ENCODE measurements around the gene NRIP1. TPM values are rescaled to one million over a fixed set of nuclear protein-coding genes. Genes with fewer than 3 reads are reported as not detected.
A peak's percentile ranks its signal among the peaks of the same experiment; 100 is the strongest.
"Not testable (repeated sequence)": the region's sequence is repeated elsewhere in the genome, so short reads cannot be mapped to it uniquely, and the experiment has no call there.

NRIP1 gene
- polyA plus RNA-seq, 3 donors: 4.3 to 28.2 (median 23.5) TPM

- no peak overlapping the region for H3K4me2 ChIP-seq (replicated peaks; ENCODE audit: extremely low read depth, low read length, poor library complexity, severe bottlenecking)
- no peak overlapping the region for H3K9ac ChIP-seq (ENCODE audit: insufficient read depth, low read length, poor library complexity, severe bottlenecking)
- Mint-ChIP-seq H3K4me3 (no peak overlapping the region), H3K9me3 (peaks cover 0 to 2% (median 0%) of the 10 kb centered on the region in 7 donors), H3K27ac (no peak overlapping the region), H3K36me3 (peaks cover 32 to 35% of the 10 kb centered on the region in 2 donors), H3K4me1 (peaks cover 17% of the 10 kb centered on the region), H3K27me3 (ENCODE audit: low read depth in 3 of 3) (no peaks in the 10 kb centered on the region)
- no peak overlapping the region for H3K27ac ChIP-seq (ENCODE audit: low read depth in 1 of 2, low read length in 2 of 2)
- TF ChIP-seq CTCF (IDR thresholded peaks at IDR 0.05): no peak
- H3K4me1 ChIP-seq (ENCODE audit: control insufficient read depth in 1 of 2, insufficient read depth in 2 of 2, low read length in 2 of 2): peaks cover under 1 to 10% of the 10 kb centered on the region in 2 donors
- H3K79me2 ChIP-seq (ENCODE audit: insufficient read depth, low read length): peaks cover 91% of the 10 kb centered on the region
- DNase-seq: no peak
- peaks cover 85% of the 10 kb centered on the region for H4K20me1 ChIP-seq (ENCODE audit: insufficient read depth, low read length)
- WGBS (ENCODE audit: insufficient coverage): no CpG with 5 or more reads among the region's 2 CpGs
- no peaks in the 10 kb centered on the region for H3K27me3 ChIP-seq (ENCODE audit: control insufficient read depth in 2 of 2, insufficient read depth in 2 of 2, low read length in 2 of 2)
- H2AFZ ChIP-seq (ENCODE audit: insufficient read depth, low read depth, low read length, poor library complexity, severe bottlenecking): no peak overlapping the region
- H3K36me3 ChIP-seq (replicated peaks in 1 of 2; ENCODE audit: control insufficient read depth in 1 of 2, insufficient read depth in 2 of 2, low read length in 2 of 2): peaks cover 3 to 40% of the 10 kb centered on the region in 2 donors
- no peak overlapping the region for H3K4me3 ChIP-seq (replicated peaks in 1 of 3; ENCODE audit: low read depth in 2 of 3, low read length in 3 of 3)
- no peaks in the 10 kb centered on the region for H3K9me3 ChIP-seq (replicated peaks in 1 of 2; ENCODE audit: control insufficient read depth in 1 of 2, insufficient read depth in 1 of 2, low read length in 2 of 2)
- intact Hi-C loops (cut with micrococcal nuclease): no loop called here
These were observed 30.5 kb downstream of the NRIP1 start for GRCh38 chr21:15034126-15034853.

DNA sequence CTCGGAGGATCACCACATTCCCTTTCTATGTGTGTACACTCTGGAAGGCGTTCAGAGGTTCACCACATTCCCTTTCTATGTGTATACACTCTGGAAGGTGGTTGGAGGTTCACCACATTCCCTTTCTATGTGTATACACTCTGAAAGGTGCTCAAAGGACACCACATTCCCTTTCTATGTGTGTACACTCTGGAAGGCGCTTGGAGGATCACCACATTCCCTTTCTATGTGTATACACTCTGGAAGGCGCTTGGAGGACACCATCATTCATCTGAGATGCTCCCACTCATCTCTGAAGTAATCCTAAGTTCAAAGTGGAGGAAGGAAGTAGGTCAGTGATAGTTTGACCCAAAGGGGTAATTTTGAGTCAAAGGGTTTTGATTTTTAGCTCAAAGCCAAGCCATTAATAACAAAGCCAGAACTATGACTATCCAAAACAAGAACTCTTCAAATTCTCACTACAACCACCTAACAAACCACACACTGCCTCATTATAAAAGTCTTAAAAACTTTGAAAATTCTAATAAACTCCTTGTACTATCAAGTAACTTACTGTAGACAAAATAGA lies 32.9 kb downstream of the NRIP1 start:
- Histone ChIP-seq H3K9me3 (replicated peaks in 1 of 2; ENCODE audit: control insufficient read depth in 1 of 2, insufficient read depth in 1 of 2, low read length in 2 of 2) (no peaks in the 10 kb centered on the region), H3K27me3 (ENCODE audit: control insufficient read depth in 2 of 2, insufficient read depth in 2 of 2, low read length in 2 of 2) (no peaks in the 10 kb centered on the region), H3K27ac (ENCODE audit: low read depth in 1 of 2, low read length in 2 of 2) (no peak overlapping the region), H2AFZ (ENCODE audit: insufficient read depth, low read depth, low read length, poor library complexity, severe bottlenecking) (no peak overlapping the region), H4K20me1 (ENCODE audit: insufficient read depth, low read length) (peaks cover 87% of the 10 kb centered on the region), H3K36me3 (replicated peaks in 1 of 2; ENCODE audit: control insufficient read depth in 1 of 2, insufficient read depth in 2 of 2, low read length in 2 of 2) (peaks cover 3 to 23% of the 10 kb centered on the region in 2 donors), H3K79me2 (ENCODE audit: insufficient read depth, low read length) (peaks cover 88% of the 10 kb centered on the region), H3K4me1 (ENCODE audit: control insufficient read depth in 1 of 2, insufficient read depth in 2 of 2, low read length in 2 of 2) (peaks cover 9 to 31% of the 10 kb centered on the region in 2 donors), H3K4me2 (replicated peaks; ENCODE audit: extremely low read depth, low read length, poor library complexity, severe bottlenecking) (no peak overlapping the region), H3K9ac (ENCODE audit: insufficient read depth, low read length, poor library complexity, severe bottlenecking) (no peak overlapping the region), H3K4me3 (replicated peaks in 1 of 3; ENCODE audit: low read depth in 2 of 3, low read length in 3 of 3) (no peak overlapping the region)
- whole genome bisulfite sequencing (ENCODE audit: insufficient coverage): no CpG with 5 or more reads among the region's 4 CpGs
- TF ChIP-seq CTCF (IDR thresholded peaks at IDR 0.05): no peak
- DNase-seq: no peak
- Mint-ChIP-seq H3K27me3 (ENCODE audit: low read depth in 3 of 3) (no peaks in the 10 kb centered on the region), H3K4me3 (no peak overlapping the region), H3K36me3 (peaks cover 26% of the 10 kb centered on the region in 2 donors), H3K27ac (peak overlapping the region in 1 of 7 donors; percentile 32), H3K9me3 (peaks cover 0 to 4% (median 0%) of the 10 kb centered on the region in 7 donors), H3K4me1 (peaks cover 25% of the 10 kb centered on the region)
- intact Hi-C loops (cut with micrococcal nuclease): no loop called here

DNA sequence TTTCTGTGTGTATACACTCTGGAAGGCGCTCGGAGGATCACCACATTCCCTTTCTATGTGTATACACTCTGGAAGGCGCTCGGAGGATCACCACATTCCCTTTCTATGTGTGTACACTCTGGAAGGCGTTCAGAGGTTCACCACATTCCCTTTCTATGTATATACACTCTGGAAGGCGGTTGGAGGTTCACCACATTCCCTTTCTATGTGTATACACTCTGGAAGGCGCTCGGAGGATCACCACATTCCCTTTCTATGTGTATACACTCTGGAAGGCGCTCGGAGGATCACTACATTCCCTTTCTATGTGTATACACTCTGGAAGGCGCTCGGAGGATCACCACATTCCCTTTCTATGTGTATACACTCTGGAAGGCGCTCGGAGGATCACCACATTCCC lies 33.4 kb downstream of the NRIP1 start:
- DNase-seq; H3K27me3 Mint-ChIP-seq (ENCODE audit: low read depth in 3 of 3); H3K4me3 ChIP-seq (replicated peaks in 1 of 3; ENCODE audit: low read depth in 2 of 3, low read length in 3 of 3); intact Hi-C loops (cut with micrococcal nuclease); H3K9me3 Mint-ChIP-seq; H2AFZ ChIP-seq (ENCODE audit: insufficient read depth, low read depth, low read length, poor library complexity, severe bottlenecking); H3K27me3 ChIP-seq (ENCODE audit: control insufficient read depth in 2 of 2, insufficient read depth in 2 of 2, low read length in 2 of 2); H3K9ac ChIP-seq (ENCODE audit: insufficient read depth, low read length, poor library complexity, severe bottlenecking); H3K4me3 Mint-ChIP-seq; H3K9me3 ChIP-seq (replicated peaks in 1 of 2; ENCODE audit: control insufficient read depth in 1 of 2, insufficient read depth in 1 of 2, low read length in 2 of 2); H3K4me2 ChIP-seq (replicated peaks; ENCODE audit: extremely low read depth, low read length, poor library complexity, severe bottlenecking); H3K27ac ChIP-seq (ENCODE audit: low read depth in 1 of 2, low read length in 2 of 2); H3K27ac Mint-ChIP-seq: not testable (repeated sequence)
- Mint-ChIP-seq H3K36me3 (peaks cover 28% of the 10 kb centered on the region in 2 donors), H3K4me1 (peaks cover 22% of the 10 kb centered on the region)
- WGBS (ENCODE audit: insufficient coverage): no CpG with 5 or more reads among the region's 14 CpGs
- Histone ChIP-seq H3K36me3 (replicated peaks in 1 of 2; ENCODE audit: control insufficient read depth in 1 of 2, insufficient read depth in 2 of 2, low read length in 2 of 2) (peaks cover 3 to 23% of the 10 kb centered on the region in 2 donors), H3K79me2 (ENCODE audit: insufficient read depth, low read length) (peaks cover 88% of the 10 kb centered on the region), H3K4me1 (ENCODE audit: control insufficient read depth in 1 of 2, insufficient read depth in 2 of 2, low read length in 2 of 2) (peaks cover 9 to 30% of the 10 kb centered on the region in 2 donors), H4K20me1 (ENCODE audit: insufficient read depth, low read length) (peaks cover 87% of the 10 kb centered on the region)

Measured in CD14-positive monocyte (primary cell).